BJ (cell line): ENCODE data around the gene FMNL2. TPM values are rescaled to one million over a fixed set of nuclear protein-coding genes. Genes with fewer than 3 reads are reported as not detected.

Experiments used
- CTCF ChIA-PET: fragments of 350-600 bp; formaldehyde crosslinking; extraction: SDS; loops from one replicate; lab custom pipeline; 2021; ENCODE audit warnings: antibody characterized with exemption, inconsistent platforms; lab: Yijun Ruan, JAX
- POLR2A ChIA-PET: fragments of 300-600 bp; sonication (Branson Sonifier 250); formaldehyde crosslinking; extraction: SDS; loops from one replicate; lab custom pipeline; 2021; ENCODE audit warnings: antibody characterized with exemption; lab: Charles Lee
- DNase-seq: peaks from one replicate; pipeline ENCODE4 v3.0.0-alpha.2; 2011; ENCODE audit warnings: low read depth
- H3K27me3 ChIP-seq: 2 replicates; pipeline ENCODE4 v1.6.0; 2011; ENCODE audit warnings: low read length; ENCODE audit not compliant: control insufficient read depth, insufficient read depth
- H3K36me3 ChIP-seq: 2 replicates; pipeline ENCODE4 v1.5.1; 2011; ENCODE audit warnings: low read length; ENCODE audit not compliant: control insufficient read depth, insufficient read depth
- H3K4me3 ChIP-seq: 2 replicates; pipeline ENCODE4 v1.5.1; 2011; ENCODE audit warnings: low read depth, mild to moderate bottlenecking, control low read depth, low read length
- polyA plus RNA-seq: library from polyadenylated mRNA; depleted of rRNA; stranded (reverse); fragments of >200 nt; gene quantifications from 2 replicates; pipeline ENCODE4 v1.2.3, GENCODE V29; 2011
- TF ChIP-seq, protein P1 (sequence below): IDR thresholded peaks from 2 replicates; pipeline ENCODE4 v1.5.1; 2011; ENCODE audit warnings: low read depth, mild to moderate bottlenecking, control low read depth, inconsistent platforms, low read length, moderate library complexity; ENCODE audit not compliant: insufficient read depth

Gene FMNL2
- polyA plus RNA-seq, 1 experiment = 2.4 TPM

GRCh38 chr2:152549423-152549822, 214.4 kb downstream of the FMNL2 start:
- Histone ChIP-seq H3K36me3 (no peaks in the 10 kb centered on the region), H3K27me3 (no peaks in the 10 kb centered on the region), H3K4me3 (no peak overlapping the region)
- ChIA-PET POLR2A (no interaction called here), CTCF (no interaction called here)
- no peak for DNase-seq
- TF ChIP-seq, protein P1, sequence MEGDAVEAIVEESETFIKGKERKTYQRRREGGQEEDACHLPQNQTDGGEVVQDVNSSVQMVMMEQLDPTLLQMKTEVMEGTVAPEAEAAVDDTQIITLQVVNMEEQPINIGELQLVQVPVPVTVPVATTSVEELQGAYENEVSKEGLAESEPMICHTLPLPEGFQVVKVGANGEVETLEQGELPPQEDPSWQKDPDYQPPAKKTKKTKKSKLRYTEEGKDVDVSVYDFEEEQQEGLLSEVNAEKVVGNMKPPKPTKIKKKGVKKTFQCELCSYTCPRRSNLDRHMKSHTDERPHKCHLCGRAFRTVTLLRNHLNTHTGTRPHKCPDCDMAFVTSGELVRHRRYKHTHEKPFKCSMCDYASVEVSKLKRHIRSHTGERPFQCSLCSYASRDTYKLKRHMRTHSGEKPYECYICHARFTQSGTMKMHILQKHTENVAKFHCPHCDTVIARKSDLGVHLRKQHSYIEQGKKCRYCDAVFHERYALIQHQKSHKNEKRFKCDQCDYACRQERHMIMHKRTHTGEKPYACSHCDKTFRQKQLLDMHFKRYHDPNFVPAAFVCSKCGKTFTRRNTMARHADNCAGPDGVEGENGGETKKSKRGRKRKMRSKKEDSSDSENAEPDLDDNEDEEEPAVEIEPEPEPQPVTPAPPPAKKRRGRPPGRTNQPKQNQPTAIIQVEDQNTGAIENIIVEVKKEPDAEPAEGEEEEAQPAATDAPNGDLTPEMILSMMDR = no peak

DNA sequence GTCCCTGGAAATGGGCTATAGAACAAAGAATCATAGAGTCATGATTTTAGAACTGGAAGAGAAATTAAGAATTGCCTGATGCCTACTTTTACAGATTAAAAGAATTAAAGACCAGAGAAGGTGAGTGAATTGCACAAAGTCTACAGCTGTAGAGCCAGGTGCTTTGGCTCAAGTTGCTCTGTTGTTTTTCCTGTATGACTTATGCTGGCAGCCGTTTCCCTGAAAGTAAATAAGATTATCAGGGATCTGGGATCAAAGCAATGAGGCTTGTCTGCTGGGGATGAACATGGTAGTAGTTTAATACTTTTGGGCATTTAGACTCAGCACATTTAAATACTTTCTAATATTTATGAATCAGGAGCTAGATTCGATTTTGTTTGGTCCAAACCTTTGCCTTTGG, 215.4 kb downstream of the FMNL2 start:
- H3K36me3 ChIP-seq = no peaks in the 10 kb centered on the region
- TF ChIP-seq, protein P1 = no peak
- POLR2A ChIA-PET = no interaction called here
- H3K27me3 ChIP-seq = no peaks in the 10 kb centered on the region
- no peak for DNase-seq
- no peak overlapping the region for H3K4me3 ChIP-seq
- CTCF ChIA-PET = interaction anchor here (0.7 kb wide), 1 partner anchor 260 kb away, joined by 3 read pairs; no protein-coding TSS in a partner anchor

- H3K27me3 ChIP-seq = no peaks in the 10 kb centered on the region
- no peak for DNase-seq
- H3K36me3 ChIP-seq = no peaks in the 10 kb centered on the region
- TF ChIP-seq, protein P1 = no peak
- ChIA-PET POLR2A (no interaction called here), CTCF (no interaction called here)
- H3K4me3 ChIP-seq = no peak overlapping the region
These were observed 217.9 kb downstream of the FMNL2 start for GRCh38 chr2:152552888-152553287.

GRCh38 chr2:152553518-152553917, 218.5 kb downstream of the FMNL2 start:
- no peaks in the 10 kb centered on the region for H3K36me3 ChIP-seq
- POLR2A ChIA-PET = interaction anchor here (0.7 kb wide), 1 partner anchor 47 kb away, joined by 3 read pairs; no protein-coding TSS in a partner anchor
- TF ChIP-seq, protein P1 = no peak
- DNase-seq = no peak
- no peak overlapping the region for H3K4me3 ChIP-seq
- CTCF ChIA-PET = no interaction called here
- H3K27me3 ChIP-seq = no peaks in the 10 kb centered on the region

DNA sequence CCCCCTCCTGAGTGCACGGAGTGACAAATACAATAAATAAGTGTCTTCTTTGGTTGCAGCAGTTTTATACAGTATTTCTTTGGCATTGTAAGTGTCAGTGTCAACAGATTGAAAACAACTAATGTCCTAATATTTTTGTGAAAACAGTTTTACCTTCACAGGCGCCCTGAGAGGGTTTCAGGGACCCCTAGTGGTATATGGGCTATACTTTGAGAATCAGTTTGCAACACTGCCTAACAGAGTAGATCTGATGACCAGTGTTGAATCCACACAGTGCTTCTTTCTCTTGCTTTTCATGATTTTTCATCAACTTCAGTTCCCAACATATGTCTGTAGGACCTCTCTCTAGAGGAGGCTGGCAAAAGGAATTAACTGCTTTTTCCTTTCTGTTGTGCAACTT, 220.1 kb downstream of the FMNL2 start:
- TF ChIP-seq, protein P1 = no peak
- ChIA-PET CTCF (interaction anchor here (0.7 to 1.6 kb wide), 2 partner anchors 73 to 98 kb away, joined by 3 to 4 read pairs; no protein-coding TSS in a partner anchor), POLR2A (no interaction called here)
- Histone ChIP-seq H3K4me3 (no peak overlapping the region), H3K27me3 (no peaks in the 10 kb centered on the region), H3K36me3 (no peaks in the 10 kb centered on the region)
- no peak for DNase-seq
